Progenitor cell of endocrine pancreas (in vitro differentiated cells): ENCODE results near the gene NFAT5. TPM values are rescaled to one million over a fixed set of nuclear protein-coding genes. Genes with fewer than 3 reads are reported as not detected.
"Not testable (repeated sequence)": the region's sequence is repeated elsewhere in the genome, so short reads cannot be mapped to it uniquely, and the experiment has no call there.

ENCODE experiments used
- DNase-seq: peaks from one replicate; pipeline ENCODE4 v3.0.0; 2021; ENCODE audit warnings: low spot score; ENCODE audit not compliant: unreplicated experiment
- H3K27ac Mint-ChIP-seq: 2 replicates; pipeline ENCODE4 v1.8.0; 2021; ENCODE audit warnings: mild to moderate bottlenecking, moderate library complexity, mixed read lengths
- H3K27me3 Mint-ChIP-seq: 2 replicates; pipeline ENCODE4 v1.8.0; 2021; ENCODE audit warnings: mixed read lengths
- H3K36me3 Mint-ChIP-seq: 2 replicates; pipeline ENCODE4 v1.8.0; 2022; ENCODE audit warnings: mixed read lengths; ENCODE audit not compliant: insufficient read depth
- H3K4me1 Mint-ChIP-seq: 2 replicates; pipeline ENCODE4 v1.8.0; 2021; ENCODE audit warnings: low read depth, mixed read lengths
- H3K4me3 Mint-ChIP-seq: 2 replicates; pipeline ENCODE4 v1.8.0; 2021; ENCODE audit warnings: low read depth, mild to moderate bottlenecking, moderate library complexity, mixed read lengths
- H3K9me3 Mint-ChIP-seq: 2 replicates; pipeline ENCODE4 v1.8.0; 2021; ENCODE audit warnings: low read depth, mixed read lengths
- total RNA-seq: library from RNA; stranded (reverse); gene quantifications from 2 replicates; pipeline ENCODE4 v1.2.1, GENCODE V29; 2021
- TF ChIP-seq, protein P1 (sequence below): fragments of 200-600 bp; sonication (generic); IDR thresholded peaks from one replicate; pipeline ENCODE4 v1.5.0; 2021; ENCODE audit warnings: antibody characterized with exemption, mild to moderate bottlenecking; ENCODE audit not compliant: unreplicated experiment

The NFAT5 gene
- total RNA-seq, 1 donor from 2014 or later = 41.2 TPM

DNA sequence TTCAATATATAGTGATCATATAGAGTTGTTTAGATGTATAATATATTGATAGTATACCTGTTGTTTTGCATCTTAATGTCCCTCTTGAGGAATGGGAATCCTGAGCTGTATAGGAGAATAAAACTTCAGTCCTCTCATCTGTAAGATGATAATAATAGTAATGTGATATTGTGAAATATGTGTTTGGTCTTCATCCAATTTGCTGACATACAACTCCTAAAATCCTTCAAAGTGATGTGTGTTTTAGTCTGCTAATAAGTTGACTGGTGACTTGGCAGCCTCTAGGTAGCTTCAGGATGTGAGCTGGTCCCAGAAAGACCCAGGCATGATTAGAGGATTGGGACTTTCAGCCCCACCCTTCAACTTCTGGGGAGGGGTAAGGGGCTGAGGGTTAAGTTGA lies 22.8 kb upstream of the NFAT5 start:
- no peaks in the 10 kb centered on the region for H3K9me3 Mint-ChIP-seq
- no peak overlapping the region for H3K27ac Mint-ChIP-seq
- H3K4me1 Mint-ChIP-seq = no peaks in the 10 kb centered on the region
- DNase-seq = no peak
- H3K27me3 Mint-ChIP-seq = no peaks in the 10 kb centered on the region
- no peak overlapping the region for H3K4me3 Mint-ChIP-seq
- H3K36me3 Mint-ChIP-seq = no peaks in the 10 kb centered on the region
- TF ChIP-seq, protein P1, sequence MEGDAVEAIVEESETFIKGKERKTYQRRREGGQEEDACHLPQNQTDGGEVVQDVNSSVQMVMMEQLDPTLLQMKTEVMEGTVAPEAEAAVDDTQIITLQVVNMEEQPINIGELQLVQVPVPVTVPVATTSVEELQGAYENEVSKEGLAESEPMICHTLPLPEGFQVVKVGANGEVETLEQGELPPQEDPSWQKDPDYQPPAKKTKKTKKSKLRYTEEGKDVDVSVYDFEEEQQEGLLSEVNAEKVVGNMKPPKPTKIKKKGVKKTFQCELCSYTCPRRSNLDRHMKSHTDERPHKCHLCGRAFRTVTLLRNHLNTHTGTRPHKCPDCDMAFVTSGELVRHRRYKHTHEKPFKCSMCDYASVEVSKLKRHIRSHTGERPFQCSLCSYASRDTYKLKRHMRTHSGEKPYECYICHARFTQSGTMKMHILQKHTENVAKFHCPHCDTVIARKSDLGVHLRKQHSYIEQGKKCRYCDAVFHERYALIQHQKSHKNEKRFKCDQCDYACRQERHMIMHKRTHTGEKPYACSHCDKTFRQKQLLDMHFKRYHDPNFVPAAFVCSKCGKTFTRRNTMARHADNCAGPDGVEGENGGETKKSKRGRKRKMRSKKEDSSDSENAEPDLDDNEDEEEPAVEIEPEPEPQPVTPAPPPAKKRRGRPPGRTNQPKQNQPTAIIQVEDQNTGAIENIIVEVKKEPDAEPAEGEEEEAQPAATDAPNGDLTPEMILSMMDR = no peak

- Mint-ChIP-seq H3K9me3 (no peaks in the 10 kb centered on the region), H3K36me3 (no peaks in the 10 kb centered on the region), H3K27ac (no peak overlapping the region), H3K27me3 (no peaks in the 10 kb centered on the region), H3K4me3 (no peak overlapping the region), H3K4me1 (no peaks in the 10 kb centered on the region)
- TF ChIP-seq, protein P1 = no peak
- DNase-seq = no peak
Observed at GRCh38 chr16:69544088-69544487, 21.7 kb upstream of the NFAT5 start.

DNA sequence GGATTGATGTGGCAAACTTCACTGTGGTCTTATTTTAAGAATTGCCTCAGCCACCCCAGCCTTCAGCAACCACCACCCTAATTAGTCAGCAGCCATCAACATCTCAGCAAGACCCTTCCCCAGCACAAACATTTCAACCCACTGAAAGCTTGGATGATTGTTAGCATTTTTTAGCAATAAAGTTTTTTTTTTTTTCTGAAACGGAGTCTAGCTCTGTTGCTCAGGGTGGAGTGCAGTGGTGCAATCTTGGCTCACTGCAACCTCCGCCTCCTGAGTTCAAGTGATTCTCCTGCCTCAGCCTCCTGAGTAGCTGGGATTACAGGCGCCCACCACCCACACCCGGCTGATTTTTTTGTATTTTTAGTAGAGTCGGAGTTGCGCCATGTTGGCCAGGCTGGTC lies 19.1 kb upstream of the NFAT5 start:
- H3K9me3 Mint-ChIP-seq, H3K36me3 Mint-ChIP-seq, H3K27ac Mint-ChIP-seq, H3K4me1 Mint-ChIP-seq, DNase-seq, H3K27me3 Mint-ChIP-seq, H3K4me3 Mint-ChIP-seq: not testable (repeated sequence)

GRCh38 chr16:69553332-69553731 lies 12.4 kb upstream of the NFAT5 start:
- DNase-seq = no peak
- Mint-ChIP-seq H3K27ac (peak overlapping the region; percentile 63), H3K27me3 (no peaks in the 10 kb centered on the region), H3K4me3 (no peak overlapping the region), H3K36me3 (no peaks in the 10 kb centered on the region), H3K9me3 (peaks cover 2% of the 10 kb centered on the region), H3K4me1 (peaks cover 3% of the 10 kb centered on the region)
- TF ChIP-seq, protein P1 = no peak

- peaks cover 2% of the 10 kb centered on the region for H3K9me3 Mint-ChIP-seq
- no peak for DNase-seq
- TF ChIP-seq, protein P1 = no peak
- peaks cover 3% of the 10 kb centered on the region for H3K4me1 Mint-ChIP-seq
- no peaks in the 10 kb centered on the region for H3K27me3 Mint-ChIP-seq
- no peaks in the 10 kb centered on the region for H3K36me3 Mint-ChIP-seq
- no peak overlapping the region for H3K4me3 Mint-ChIP-seq
- no peak overlapping the region for H3K27ac Mint-ChIP-seq
Observed at GRCh38 chr16:69554495-69554894, 11.3 kb upstream of the NFAT5 start.

DNA sequence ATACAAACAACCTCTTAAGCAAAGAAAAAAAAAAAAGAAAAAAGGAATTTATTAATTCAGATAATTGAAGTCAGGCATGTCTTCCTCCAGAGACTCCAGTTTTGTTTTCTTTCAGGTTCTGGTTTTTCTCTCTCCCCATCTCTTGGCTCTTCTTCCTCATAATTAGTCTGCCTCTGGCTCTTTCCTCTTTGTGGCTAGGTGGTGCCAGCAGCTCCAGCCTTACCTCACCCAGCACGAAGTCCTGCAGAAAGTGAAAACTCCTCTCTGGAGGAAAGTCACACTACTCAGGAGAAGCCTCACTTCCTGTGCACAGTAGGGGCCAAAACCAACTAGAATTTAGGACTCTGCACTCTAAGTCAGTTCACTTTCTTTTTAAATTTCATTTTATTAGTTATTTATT lies 10.3 kb upstream of the NFAT5 start:
- H3K27me3 Mint-ChIP-seq = no peaks in the 10 kb centered on the region
- DNase-seq = no peak
- H3K9me3 Mint-ChIP-seq = peaks cover 2% of the 10 kb centered on the region
- no peak overlapping the region for H3K4me3 Mint-ChIP-seq
- H3K4me1 Mint-ChIP-seq = peaks cover 3% of the 10 kb centered on the region
- TF ChIP-seq, protein P1 = no peak
- no peak overlapping the region for H3K27ac Mint-ChIP-seq
- H3K36me3 Mint-ChIP-seq = no peaks in the 10 kb centered on the region
